Activated gamma-delta T cell treated with Interleukin-2 at 50 U/mL for 16 hours (primary cell): Measurements from ENCODE around the gene DHCR24.

ENCODE experiments used
- DNase-seq: peaks from one replicate; pipeline ENCODE4 v3.0.0-alpha.2; 2020

Gene DHCR24

GRCh38 chr1:54813485-54814125 is 73.4 kb downstream of the DHCR24 start:
- DNase-seq = no peak

DNA sequence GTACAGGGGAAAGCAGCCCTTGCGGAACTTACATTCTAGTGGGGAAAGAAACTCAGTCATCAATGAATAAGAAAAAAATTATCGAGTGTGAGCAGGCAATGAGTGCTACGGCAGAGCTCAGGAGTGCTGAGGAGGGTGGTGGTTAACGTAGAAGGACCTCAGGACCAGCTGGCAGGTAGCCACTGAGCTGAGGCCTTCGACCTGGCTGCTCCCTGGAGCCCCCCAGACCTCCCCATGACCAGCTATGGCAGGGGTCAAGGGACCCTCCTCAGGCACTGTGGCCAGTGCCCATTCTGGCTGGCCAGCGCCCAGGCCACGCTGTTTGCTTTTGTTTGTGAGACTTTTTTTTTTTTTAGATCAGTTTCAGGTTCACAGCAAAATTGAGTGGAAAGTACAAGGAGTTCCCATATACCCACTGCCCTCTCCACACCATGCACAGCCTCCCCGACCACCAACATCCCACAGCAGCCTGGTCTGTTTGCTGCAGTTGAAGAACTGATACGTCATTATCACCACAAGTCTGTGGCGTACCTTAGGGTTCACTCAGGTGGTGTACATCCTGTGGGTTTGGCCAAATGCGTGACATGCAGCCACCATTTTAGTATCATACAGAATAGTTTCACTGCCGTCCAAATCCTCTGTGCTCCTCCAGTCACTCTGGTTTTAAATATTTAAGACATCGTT is 74.1 kb downstream of the DHCR24 start:
- DNase-seq = no peak

DNA sequence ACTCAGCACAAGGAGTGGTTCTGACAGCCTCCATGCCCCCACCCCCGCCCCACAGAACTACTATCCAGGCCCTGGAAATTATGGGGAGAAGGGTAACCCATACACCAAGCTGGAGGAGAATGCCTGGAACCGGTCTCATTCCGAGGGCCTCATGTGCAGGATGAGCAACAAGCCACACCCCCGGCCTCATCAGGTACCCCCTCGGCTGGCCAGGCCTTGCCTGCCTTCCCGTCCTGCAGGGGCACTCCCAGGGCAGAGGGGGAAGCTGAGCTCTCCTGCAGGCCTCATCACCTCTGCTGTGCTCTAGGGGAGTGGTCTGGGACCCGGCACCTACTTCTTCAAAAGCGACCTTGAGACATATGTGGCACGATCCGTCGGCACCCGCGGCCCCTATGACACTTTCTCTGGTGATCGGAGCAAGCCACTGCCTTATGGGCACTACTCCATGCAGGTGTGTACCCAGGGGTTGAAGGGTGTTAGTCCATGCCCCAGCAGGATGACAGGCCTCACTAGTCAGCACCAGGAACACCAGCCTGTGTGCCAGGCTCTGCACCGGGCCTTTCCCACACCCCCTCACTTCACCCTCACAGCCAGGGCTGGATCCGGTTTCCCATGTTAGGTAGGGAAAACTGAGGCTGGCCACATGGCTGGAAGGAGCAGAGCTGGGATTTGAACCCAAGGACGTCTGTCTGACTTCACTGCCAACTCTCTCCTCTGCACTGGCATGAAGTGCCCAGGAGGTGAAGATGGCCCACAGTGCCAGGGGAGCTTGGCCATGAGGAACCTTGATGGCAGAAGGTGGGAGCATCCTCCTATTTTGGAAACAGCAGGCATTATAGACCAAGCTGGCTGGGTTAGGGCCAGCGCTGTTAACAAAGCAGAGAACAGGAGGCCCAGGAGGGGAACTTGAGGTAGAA is 75.0 kb downstream of the DHCR24 start:
- no peak for DNase-seq

DNA sequence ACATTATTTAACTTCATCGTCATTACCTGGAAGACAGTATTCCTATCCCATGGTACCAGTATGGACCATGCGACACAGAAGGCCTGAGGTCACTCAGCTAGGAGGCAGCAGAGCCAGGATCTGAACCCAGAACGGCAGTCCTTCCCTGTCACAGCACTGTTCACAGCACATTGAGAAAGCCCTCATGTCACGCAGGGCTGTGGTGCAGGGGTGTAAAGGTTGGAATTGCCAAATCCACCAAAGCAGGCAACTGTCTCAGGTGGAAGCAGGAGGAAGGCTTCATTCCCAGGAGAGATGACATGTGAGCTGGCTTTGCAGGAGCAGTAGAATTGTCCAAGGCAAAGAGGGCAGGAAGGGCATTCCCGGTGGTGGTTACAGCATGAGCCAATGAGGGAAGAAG is 75.9 kb downstream of the DHCR24 start:
- DNase-seq = no peak

DNA sequence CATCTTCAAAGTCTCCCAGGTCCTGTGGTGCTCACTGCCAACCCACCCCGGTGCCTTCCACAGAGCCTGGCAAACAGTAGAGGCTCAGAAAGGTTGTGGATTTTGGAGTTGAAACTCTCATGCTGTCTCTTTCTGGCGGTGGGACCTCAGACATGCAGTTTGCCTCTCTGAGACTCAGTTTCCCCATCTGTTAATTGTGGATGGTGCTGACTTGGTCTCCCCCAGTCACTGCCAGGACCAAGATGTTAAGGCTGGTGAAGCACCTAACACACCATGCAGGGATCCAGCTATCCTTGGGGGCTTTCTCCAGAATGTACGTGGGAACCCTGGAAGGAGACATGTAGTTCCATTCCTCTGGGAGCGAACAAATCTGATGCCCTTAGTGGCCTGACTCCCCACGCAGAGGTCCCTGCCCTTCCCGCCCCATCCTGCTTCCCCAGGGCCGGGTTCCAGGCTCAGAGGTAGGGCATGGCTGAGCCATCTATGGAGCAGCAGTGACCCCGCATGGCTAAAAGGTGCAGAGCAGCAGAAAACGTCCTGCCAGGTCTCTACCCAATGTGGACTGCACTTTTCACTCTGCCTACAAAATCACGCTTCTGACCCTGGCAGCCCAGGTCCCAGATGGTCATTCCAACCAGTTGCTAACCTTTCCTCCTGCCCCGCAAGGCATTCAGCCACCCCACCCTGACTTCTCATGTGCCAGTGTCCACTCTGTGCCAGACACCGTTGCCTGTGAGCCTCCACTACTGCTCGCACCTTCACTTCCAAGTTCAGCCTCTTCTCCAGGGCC is 76.6 kb downstream of the DHCR24 start:
- peak; percentile 60 for DNase-seq

- DNase-seq = no peak
Measured at GRCh38 chr1:54809496-54810074, 77.4 kb downstream of the DHCR24 start.

- DNase-seq = no peak
Measured at GRCh38 chr1:54808443-54809207, 78.4 kb downstream of the DHCR24 start.

DNA sequence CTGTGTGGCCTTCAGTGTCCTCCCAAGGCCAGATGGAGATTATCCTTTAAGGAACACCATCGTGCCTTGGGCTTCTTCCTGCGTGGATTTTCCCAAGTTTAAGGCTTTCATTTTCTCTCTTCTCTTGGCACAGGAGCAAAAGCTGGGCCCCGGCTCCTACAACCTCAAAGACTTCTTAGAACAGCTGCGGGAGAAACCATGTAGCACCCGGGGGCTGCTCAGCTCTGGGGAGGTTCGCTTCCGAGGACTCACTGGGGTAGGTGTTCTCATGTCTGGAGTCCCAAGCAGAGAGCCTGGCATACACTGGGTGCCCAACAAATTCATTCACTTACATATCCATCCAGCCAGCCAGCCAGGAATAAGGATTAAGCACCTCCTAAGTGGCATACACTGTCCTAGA is 79.2 kb downstream of the DHCR24 start:
- no peak for DNase-seq

GRCh38 chr1:54806931-54807611 is 79.9 kb downstream of the DHCR24 start:
- peak; percentile 46 for DNase-seq

GRCh38 chr1:54805981-54806381 is 81.0 kb downstream of the DHCR24 start:
- DNase-seq = no peak

- DNase-seq = no peak
Measured at GRCh38 chr1:54805466-54805865, 81.5 kb downstream of the DHCR24 start.

DNA sequence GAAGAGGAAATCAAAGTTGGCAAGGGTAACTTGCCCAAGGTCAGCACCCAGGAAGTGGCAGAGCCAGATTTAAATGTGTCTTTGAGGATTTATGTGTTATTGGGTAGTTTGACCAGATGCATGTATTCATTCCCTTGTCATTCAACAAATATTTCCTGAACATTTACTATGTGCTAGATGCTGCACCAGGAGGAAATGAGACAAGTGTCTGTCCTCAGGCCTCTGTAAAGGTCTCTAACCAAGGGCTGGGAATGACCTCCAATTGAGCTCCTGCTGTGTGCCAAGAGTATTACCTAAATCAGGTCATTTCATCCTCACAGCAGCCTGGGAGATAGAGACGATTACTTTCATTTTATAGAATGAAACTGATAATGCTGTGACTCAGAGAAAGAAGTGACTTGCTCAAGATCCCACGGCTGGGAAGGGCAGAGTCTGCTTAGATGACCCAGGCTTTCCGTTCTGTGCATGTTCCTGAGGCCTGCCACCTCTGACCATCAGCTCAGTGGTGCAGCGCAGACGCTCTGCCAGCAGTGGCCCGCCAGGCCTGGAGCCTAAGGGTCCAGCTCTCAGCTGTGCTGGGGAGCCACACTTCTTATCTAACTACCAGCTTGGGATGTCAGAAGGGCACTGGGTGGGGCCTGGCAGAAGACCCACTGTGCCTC is 82.4 kb downstream of the DHCR24 start:
- DNase-seq = no peak

GRCh38 chr1:54803761-54804470 is 83.1 kb downstream of the DHCR24 start:
- DNase-seq = no peak

- DNase-seq = peak; percentile 70
Measured at GRCh38 chr1:54800899-54801759, 85.9 kb downstream of the DHCR24 start, which contains the start of gene TTC22. TSS of gene TTC22 (minus strand) at chr1:54801323. CDS start at chr1:54801163, 160 bp downstream.

GRCh38 chr1:54800041-54800898 is 86.7 kb downstream of the DHCR24 start:
- DNase-seq = no peak
